H1 (cell line): ENCODE data around the gene EHD4. TPM values are rescaled to one million over a fixed set of nuclear protein-coding genes. Genes with fewer than 3 reads are reported as not detected.

Experiments used
- CTCF ChIA-PET: fragments of 300-600 bp; sonication (Branson Sonifier 250); formaldehyde crosslinking; loops from one replicate; lab custom pipeline; 2021; ENCODE audit not compliant: partially characterized antibody; lab: Charles Lee
- POLR2A ChIA-PET: fragments of 300-600 bp; sonication (Branson Sonifier 250); formaldehyde crosslinking; loops from one replicate; lab custom pipeline; 2021; ENCODE audit warnings: inconsistent platforms; ENCODE audit not compliant: partially characterized antibody; lab: Charles Lee
- DNase-seq, 2 experiments: peaks; one replicate each; pipeline versions ENCODE4 v3.0.0 to v3.0.0-alpha.2; 2010 to 2022; ENCODE audit warnings: low spot score in 2 of 2, low read depth in 1 of 2, mixed read lengths in 1 of 2
- FAIRE-seq: peaks from 2 replicates; lab custom pipeline; 2011; peaks lifted over from hg19 to GRCh38; lab: Jason Lieb, UNC
- H2AFZ ChIP-seq: 2 replicates; pipeline ENCODE4 v1.8.1; 2012; ENCODE audit warnings: low read length, inconsistent platforms
- H2AK5ac ChIP-seq: 2 replicates; pipeline ENCODE4 v1.6.1; 2013; ENCODE audit warnings: low read depth, low read length
- H2BK120ac ChIP-seq: replicated peaks from 2 replicates; pipeline ENCODE3; 2013; ENCODE audit warnings: low read depth, low read length, inconsistent platforms
- H2BK12ac ChIP-seq: 2 replicates; pipeline ENCODE4 v1.6.1; 2013; ENCODE audit warnings: low read depth, low read length
- H2BK15ac ChIP-seq: 2 replicates; pipeline ENCODE4 v1.6.1; 2013; ENCODE audit warnings: low read length
- H2BK20ac ChIP-seq: 2 replicates; pipeline ENCODE4 v1.6.1; 2013; ENCODE audit warnings: low read length
- H2BK5ac ChIP-seq: 2 replicates; pipeline ENCODE4 v1.6.1; 2013; ENCODE audit warnings: low read depth, low read length
- H3K14ac ChIP-seq: 2 replicates; pipeline ENCODE4 v1.6.1; 2013; ENCODE audit warnings: inconsistent platforms; ENCODE audit not compliant: insufficient read length
- H3K18ac ChIP-seq: 2 replicates; pipeline ENCODE4 v1.6.1; 2013; ENCODE audit warnings: low read length; ENCODE audit errors: extremely low read depth
- H3K23ac ChIP-seq: 2 replicates; pipeline ENCODE4 v1.6.1; 2013; ENCODE audit warnings: inconsistent platforms; ENCODE audit not compliant: insufficient read length
- H3K23me2 ChIP-seq: 2 replicates; pipeline ENCODE4 v1.6.1; 2013; ENCODE audit warnings: low read depth, low read length
- H3K27ac ChIP-seq: 2 replicates; pipeline ENCODE4 v1.6.1; 2011; ENCODE audit warnings: low read depth, low read length, inconsistent platforms
- H3K27me3 ChIP-seq, 4 experiments: replicated peaks in 1 of 4; 1 replicate in 1 of 4; 2 replicates in 3 of 4; pipeline versions ENCODE4 v1.6.1 to v1.8.1; 2011 to 2013; ENCODE audit warnings: low read length in 3 of 4, mild to moderate bottlenecking in 3 of 4, inconsistent platforms in 2 of 4, mixed read lengths in 2 of 4, moderate library complexity in 1 of 4; ENCODE audit not compliant: control insufficient read depth in 3 of 4, insufficient read depth in 3 of 4; ENCODE audit errors: extremely low read depth in 1 of 4
- H3K36me3 ChIP-seq, 4 experiments: 2 replicates each; pipeline versions ENCODE4 v1.6.1 to v1.8.1; 2011 to 2013; ENCODE audit warnings: mild to moderate bottlenecking in 4 of 4, low read length in 3 of 4, moderate library complexity in 2 of 4, control low read depth in 1 of 4, inconsistent platforms in 1 of 4; ENCODE audit not compliant: insufficient read depth in 4 of 4, control insufficient read depth in 2 of 4
- H3K4ac ChIP-seq: replicated peaks from 2 replicates; pipeline ENCODE3; 2013; ENCODE audit warnings: low read length, low read depth, mixed read lengths, inconsistent platforms; ENCODE audit not compliant: insufficient read length
- H3K4me1 ChIP-seq, 4 experiments: replicated peaks in 1 of 4; 1 replicate in 1 of 4; 2 replicates in 3 of 4; pipeline versions ENCODE4 v1.6.1 to v1.8.1; 2011 to 2013; ENCODE audit warnings: low read length in 3 of 4, inconsistent platforms in 2 of 4, mixed read lengths in 1 of 4; ENCODE audit not compliant: insufficient read depth in 4 of 4, control insufficient read depth in 3 of 4
- H3K4me2 ChIP-seq, 2 experiments: 2 replicates each; pipeline versions ENCODE4 v1.6.1 to v1.8.1; 2011 to 2013; ENCODE audit warnings: low read depth in 2 of 2, low read length in 2 of 2, control low read depth in 1 of 2, inconsistent platforms in 1 of 2, mild to moderate bottlenecking in 1 of 2; ENCODE audit not compliant: insufficient read depth in 1 of 2
- H3K4me3 ChIP-seq, 4 experiments: fragments of 200-600, 300-600 bp in 1 of 4; sonication (generic), shearing (Covaris generic), sonication (Bioruptor Twin) in 1 of 4; 2 replicates each; pipeline versions ENCODE4 v1.5.1 to v1.8.1; 2011 to 2016; ENCODE audit warnings: low read length in 4 of 4, low read depth in 3 of 4, control low read depth in 2 of 4, inconsistent platforms in 2 of 4, mild to moderate bottlenecking in 2 of 4, mixed read lengths in 1 of 4, moderate library complexity in 1 of 4; ENCODE audit not compliant: insufficient read depth in 2 of 4; ENCODE audit errors: extremely low read depth in 1 of 4
- H3K56ac ChIP-seq: replicated peaks from 2 replicates; pipeline ENCODE3; 2013; ENCODE audit warnings: low read depth, mild to moderate bottlenecking, mixed read lengths, low read length, inconsistent platforms; ENCODE audit not compliant: insufficient read length
- H3K79me1 ChIP-seq: 2 replicates; pipeline ENCODE4 v1.6.1; 2013; ENCODE audit warnings: low read depth, low read length, control low read depth
- H3K79me2 ChIP-seq, 2 experiments: 2 replicates each; pipeline versions ENCODE4 v1.6.1 to v1.8.1; 2012 to 2013; ENCODE audit warnings: low read length in 2 of 2, mild to moderate bottlenecking in 2 of 2, inconsistent platforms in 1 of 2; ENCODE audit not compliant: insufficient read depth in 2 of 2, control insufficient read depth in 1 of 2
- H3K9ac ChIP-seq, 4 experiments: replicated peaks in 1 of 4; 1 replicate in 1 of 4; 2 replicates in 3 of 4; pipeline versions ENCODE4 v1.6.1 to v1.8.1; 2011 to 2013; ENCODE audit warnings: low read depth in 3 of 4, low read length in 3 of 4, control low read depth in 2 of 4, mild to moderate bottlenecking in 2 of 4, moderate library complexity in 2 of 4, inconsistent platforms in 1 of 4; ENCODE audit errors: extremely low read depth in 1 of 4
- H3K9me3 ChIP-seq, 2 experiments: 2 replicates each; pipeline versions ENCODE4 v1.6.1 to v1.8.1; 2012 to 2013; ENCODE audit warnings: mild to moderate bottlenecking in 2 of 2, moderate library complexity in 2 of 2, control low read depth in 1 of 2, inconsistent platforms in 1 of 2, low read depth in 1 of 2, low read length in 1 of 2, mixed read lengths in 1 of 2; ENCODE audit not compliant: insufficient read depth in 2 of 2
- H4K20me1 ChIP-seq, 2 experiments: replicated peaks in 1 of 2; 2 replicates each; pipeline versions ENCODE3 to v1.8.1; 2011 to 2013; ENCODE audit warnings: inconsistent platforms in 2 of 2, low read length in 2 of 2, mild to moderate bottlenecking in 1 of 2; ENCODE audit not compliant: insufficient read depth in 2 of 2, control insufficient read depth in 1 of 2
- H4K5ac ChIP-seq: 2 replicates; pipeline ENCODE4 v1.6.1; 2013; ENCODE audit warnings: low read length, low read depth, mixed read lengths, inconsistent platforms; ENCODE audit not compliant: insufficient read length
- H4K8ac ChIP-seq: 2 replicates; pipeline ENCODE4 v1.8.0; 2013; ENCODE audit warnings: mild to moderate bottlenecking, moderate library complexity, low read length, inconsistent platforms; ENCODE audit not compliant: insufficient read depth; ENCODE audit errors: extremely low read depth
- H4K91ac ChIP-seq: replicated peaks from 2 replicates; pipeline ENCODE3; 2013; ENCODE audit warnings: low read length, mixed read lengths, inconsistent platforms; ENCODE audit not compliant: insufficient read length
- ATF2 ChIP-seq: IDR thresholded peaks from 2 replicates; pipeline ENCODE4 v1.6.1; 2012; ENCODE audit warnings: low read length, inconsistent platforms
- CEBPB ChIP-seq: IDR thresholded peaks from 2 replicates; pipeline ENCODE4 v1.6.1; 2012; ENCODE audit warnings: low read depth, low read length
- GABPA ChIP-seq: IDR thresholded peaks from 2 replicates; pipeline ENCODE4 v1.6.1; 2011; ENCODE audit warnings: mild to moderate bottlenecking, low read length, moderate library complexity, borderline replicate concordance; ENCODE audit not compliant: insufficient read depth
- KDM5A ChIP-seq: fragments of 200-600 bp; IDR thresholded peaks from 2 replicates; pipeline ENCODE4 v1.7.1; 2012; ENCODE audit warnings: mild to moderate bottlenecking, low read length, inconsistent platforms, mixed read lengths
- RAD21 ChIP-seq, 2 experiments: IDR thresholded peaks in 1 of 2; conservative IDR thresholded peaks in 1 of 2; 2 replicates each; pipeline ENCODE4 v1.6.1; 2011; ENCODE audit warnings: low read depth in 2 of 2, low read length in 2 of 2, improper control_type of control experiment in 1 of 2, inconsistent platforms in 1 of 2, mild to moderate bottlenecking in 1 of 2, moderate library complexity in 1 of 2
- RNF2 ChIP-seq: fragments of 200-900, 300-1000 bp; sonication (generic); IDR thresholded peaks from 2 replicates; pipeline ENCODE4 v1.7.1; 2016; ENCODE audit warnings: borderline replicate concordance, low read depth, mild to moderate bottlenecking, antibody characterized with exemption, low read length; ENCODE audit not compliant: poor library complexity, severe bottlenecking; ENCODE audit errors: missing control alignments
- TAF1 ChIP-seq: IDR thresholded peaks from 2 replicates; pipeline ENCODE4 v1.6.1; 2011; ENCODE audit warnings: mild to moderate bottlenecking, low read depth, low read length
- TAF7 ChIP-seq: optimal IDR thresholded peaks from 2 replicates; pipeline ENCODE3; 2011; ENCODE audit warnings: low read depth, mild to moderate bottlenecking, inconsistent platforms, low read length, moderate library complexity, borderline replicate concordance
- TBP ChIP-seq: IDR thresholded peaks from 2 replicates; pipeline ENCODE4 v1.6.1; 2011; ENCODE audit warnings: low read depth, low read length, improper control_type of control experiment
- TCF12 ChIP-seq: IDR thresholded peaks from 2 replicates; pipeline ENCODE4 v1.6.1; 2011; ENCODE audit warnings: low read depth, mild to moderate bottlenecking, low read length
- YY1 ChIP-seq: IDR thresholded peaks from 2 replicates; pipeline ENCODE4 v1.6.1; 2011; ENCODE audit warnings: low read depth, mild to moderate bottlenecking, low read length
- WGBS, 2 experiments: shearing (Covaris generic) in 1 of 2; methylation state at CpG; one replicate each; pipeline versions ENCODE4 v1.1.6 to v1.1.7; 2013 to 2015; ENCODE audit warnings: low lambda C conversion rate in 2 of 2, mixed read lengths in 2 of 2, inconsistent platforms in 1 of 2, low coverage in 1 of 2, missing lambda C conversion rate in 1 of 2; ENCODE audit not compliant: insufficient replicate concordance in 2 of 2, insufficient coverage in 1 of 2, insufficient read length in 1 of 2; ENCODE audit errors: extremely low coverage in 1 of 2, missing lambda C conversion rate in 1 of 2; 5-methylcytosine and 5-hydroxymethylcytosine counted together
- polyA plus RNA-seq, 7 experiments: library from polyadenylated mRNA; depleted of rRNA in 3 of 7; stranded (reverse) in 5 of 7; unstranded in 2 of 7; fragments of >200 nt in 5 of 7; fragments of 200-250 nt in 2 of 7; gene quantifications; 1 replicate in 5 of 7; 2 replicates in 1 of 7; 4 replicates in 1 of 7; pipeline versions ENCODE4 v1.2.1 to v1.2.3, GENCODE V29; 2011 to 2013; ENCODE audit warnings: missing spikeins in 2 of 7, mixed read lengths in 2 of 7
- total RNA-seq: library from RNA; stranded (reverse); fragmentation: NEBNext Ultra II Directional; extraction: Animal tissue kit (Norgen Biotek cat#: 25700); gene quantifications from 2 replicates; pipeline ENCODE4 v1.2.1, GENCODE V29; 2021
- TF ChIP-seq, protein P1 (sequence below): IDR thresholded peaks from 2 replicates; pipeline ENCODE4 v1.6.1; 2012; ENCODE audit warnings: inconsistent platforms

EHD4 gene
- total and polyA plus RNA-seq, 2 of the 8 experiments (the other 6 are each of a cell fraction or from before 2014, with no cell fraction given) = 17.5 to 24.5 TPM

GRCh38 chr15:41932101-41932500, 40.3 kb downstream of the EHD4 start:
- Histone ChIP-seq H3K9ac (no peak overlapping the region), H2AK5ac (no peak overlapping the region), H3K4me3 (no peak overlapping the region), H4K20me1 (peaks cover 2 to 8% of the 10 kb centered on the region in 2 experiments), H3K14ac (no peak overlapping the region), H3K27ac (no peak overlapping the region), H3K36me3 (no peaks in the 10 kb centered on the region), H3K27me3 (no peaks in the 10 kb centered on the region), H4K8ac (no peak overlapping the region), H2BK15ac (no peak overlapping the region), H3K4ac (no peak overlapping the region), H3K79me2 (no peaks in the 10 kb centered on the region), H3K23ac (no peak overlapping the region), H3K18ac (no peak overlapping the region), H3K4me2 (no peak overlapping the region), H3K9me3 (no peaks in the 10 kb centered on the region), H3K79me1 (peaks cover 9% of the 10 kb centered on the region), H2BK120ac (no peak overlapping the region), H2BK12ac (no peak overlapping the region), H2BK20ac (no peak overlapping the region), H4K5ac (no peak overlapping the region), H4K91ac (no peak overlapping the region), H2BK5ac (no peak overlapping the region), H3K23me2 (no peaks in the 10 kb centered on the region), H3K4me1 (peaks cover 4 to 9% (median 8%) of the 10 kb centered on the region in 4 experiments), H3K56ac (no peak overlapping the region), H2AFZ (no peak overlapping the region)
- WGBS, 2 experiments = 89% methylated on average over 9 of the region's 9 CpGs; no CpG with 5 or more reads in 1 of the 2 experiments
- ChIA-PET POLR2A (no interaction called here), CTCF (interaction anchor here (1.8 kb wide), 1 partner anchor 27 kb away, joined by 7 read pairs; no protein-coding TSS in a partner anchor)
- no peak for FAIRE-seq
- DNase-seq = no peak
- TF ChIP-seq RAD21 (IDR thresholded peaks at IDR 0.05 in 1 of 2, conservative IDR thresholded peaks at IDR 0.05 in 1 of 2; ENCODE audit: low read depth in 2 of 2, low read length in 2 of 2) (no peak), KDM5A (no peak), YY1 (no peak), GABPA (no peak), TBP (no peak), TAF7 (no peak), ATF2 (no peak), RNF2 (no peak), TAF1 (no peak), TCF12 (no peak), CEBPB (no peak)
- TF ChIP-seq, protein P1, sequence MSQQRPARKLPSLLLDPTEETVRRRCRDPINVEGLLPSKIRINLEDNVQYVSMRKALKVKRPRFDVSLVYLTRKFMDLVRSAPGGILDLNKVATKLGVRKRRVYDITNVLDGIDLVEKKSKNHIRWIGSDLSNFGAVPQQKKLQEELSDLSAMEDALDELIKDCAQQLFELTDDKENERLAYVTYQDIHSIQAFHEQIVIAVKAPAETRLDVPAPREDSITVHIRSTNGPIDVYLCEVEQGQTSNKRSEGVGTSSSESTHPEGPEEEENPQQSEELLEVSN = no peak
